Caki2 (cell line): ENCODE results near the gene NOP14. TPM values are rescaled to one million over a fixed set of nuclear protein-coding genes. Genes with fewer than 3 reads are reported as not detected.
"Not testable (repeated sequence)": the region's sequence is repeated elsewhere in the genome, so short reads cannot be mapped to it uniquely, and the experiment has no call there.

Experiments
- DNase-seq: peaks from one replicate; pipeline ENCODE4 v3.0.0-alpha.2; 2015; ENCODE audit warnings: low read depth
- in situ Hi-C: cut with HindIII; loops from 2 replicates; pipeline ENCODE4 v1.10.0; 2016; ENCODE audit warnings: low sequenced_read_pairs, low pct_unique_long_range_greater_than_20kb, mixed read lengths
- total RNA-seq: library from RNA; depleted of rRNA; stranded (reverse); fragments of >200 nt; shearing (Covaris generic); gene quantifications from 2 replicates; pipeline ENCODE4 v1.2.3, GENCODE V29; 2014; ENCODE audit warnings: low replicate concordance

Gene NOP14
- total RNA-seq, 1 experiment from 2014 or later = 21.7 TPM

GRCh38 chr4:2964706-2965258 is 1.6 kb upstream of the NOP14 start:
- DNase-seq = no peak
- in situ Hi-C loops = no loop called here

- in situ Hi-C loops = no loop called here
- no peak for DNase-seq
Observed at GRCh38 chr4:2963966-2964471, 813 bp upstream of the NOP14 start.

GRCh38 chr4:2962614-2963174 is 512 bp downstream of the NOP14 start:
- no peak for DNase-seq

GRCh38 chr4:2961811-2962441 is 1.3 kb downstream of the NOP14 start:
- no peak for DNase-seq
- in situ Hi-C loops = no loop called here

More at GRCh38 chr4:2962614-2963174, 512 bp downstream of the NOP14 start:
- in situ Hi-C loops = no loop called here

GRCh38 chr4:2961421-2961810 is 1.8 kb downstream of the NOP14 start:
- in situ Hi-C loops = no loop called here
- DNase-seq = no peak

- in situ Hi-C loops, DNase-seq: not testable (repeated sequence)
Observed at GRCh38 chr4:2960450-2960849, 2.8 kb downstream of the NOP14 start.

GRCh38 chr4:2958446-2958845 is 4.8 kb downstream of the NOP14 start:
- in situ Hi-C loops = no loop called here
- no peak for DNase-seq

- in situ Hi-C loops, DNase-seq: not testable (repeated sequence)
Observed at GRCh38 chr4:2955186-2956044, 7.8 kb downstream of the NOP14 start.

- DNase-seq = no peak
- in situ Hi-C loops = no loop called here
Observed at GRCh38 chr4:2954358-2955185, 8.6 kb downstream of the NOP14 start.

- in situ Hi-C loops = no loop called here
Observed at GRCh38 chr4:2953496-2953895, 9.7 kb downstream of the NOP14 start.

GRCh38 chr4:2950221-2950989 is 12.8 kb downstream of the NOP14 start:
- in situ Hi-C loops = no loop called here
- no peak for DNase-seq

More at GRCh38 chr4:2953496-2953895, 9.7 kb downstream of the NOP14 start:
- no peak for DNase-seq

- no peak for DNase-seq
- in situ Hi-C loops = no loop called here
Observed at GRCh38 chr4:2949782-2950125, 13.5 kb downstream of the NOP14 start.

GRCh38 chr4:2948895-2949781 is 14.1 kb downstream of the NOP14 start:
- DNase-seq = no peak
- in situ Hi-C loops = no loop called here

- in situ Hi-C loops = no loop called here
- DNase-seq = no peak
Observed at GRCh38 chr4:2947926-2948325, 15.3 kb downstream of the NOP14 start.

- in situ Hi-C loops = no loop called here
- no peak for DNase-seq
Observed at GRCh38 chr4:2946812-2947600, 16.2 kb downstream of the NOP14 start.
